ENCODE results near the gene EVA1C. TPM values are rescaled to one million over a fixed set of nuclear protein-coding genes. Genes with fewer than 3 reads are reported as not detected.
"Not testable (repeated sequence)": the region's sequence is repeated elsewhere in the genome, so short reads cannot be mapped to it uniquely, and the experiment has no call there.

Gene EVA1C
- total and polyA plus RNA-seq, 2 donors: 5.0 to 26.2 TPM

GRCh38 chr21:32461503-32461902 is 49.0 kb downstream of the EVA1C start:
- H3K9me3 ChIP-seq (ENCODE audit: control insufficient read depth in 2 of 2, insufficient read depth in 1 of 2, low read length in 1 of 2): peaks cover 0 to 12% of the 10 kb centered on the region in 2 donors

DNA sequence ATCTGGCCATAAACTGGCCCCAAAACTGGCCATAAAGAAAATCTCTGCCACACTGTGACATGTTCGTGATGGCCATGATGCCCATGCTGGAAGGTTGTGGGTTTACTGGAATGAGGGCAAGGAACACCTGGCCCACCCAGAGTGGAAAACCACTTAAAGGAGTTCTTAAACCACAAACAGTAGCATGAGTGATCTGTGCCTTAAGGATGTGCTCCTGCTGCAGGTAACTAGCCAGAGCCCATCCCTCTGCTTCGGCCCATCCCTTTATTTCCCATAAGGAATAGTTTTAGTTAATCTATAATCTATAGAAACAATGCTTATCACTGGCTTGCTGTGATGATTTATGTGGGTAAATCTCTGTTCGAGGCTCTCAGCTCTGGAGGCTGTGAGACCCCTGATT is 50.1 kb downstream of the EVA1C start:
- WGBS: 92% methylated on average over 3 of the region's 3 CpGs
- H3K36me3 ChIP-seq (ENCODE audit: control insufficient read depth in 2 of 2, insufficient read depth in 2 of 2, low read length in 1 of 2): not testable (repeated sequence)

More at GRCh38 chr21:32461503-32461902, 49.0 kb downstream of the EVA1C start:
- no peak overlapping the region for H3K27ac ChIP-seq (ENCODE audit: low read depth in 1 of 2, low read length in 1 of 2)
- no peak overlapping the region for H3K4me3 ChIP-seq (ENCODE audit: low read length in 2 of 2)
- no peaks in the 10 kb centered on the region for H3K4me1 ChIP-seq (ENCODE audit: control insufficient read depth in 2 of 2, insufficient read depth in 2 of 2, low read length in 2 of 2)
- no peaks in the 10 kb centered on the region for H3K27me3 ChIP-seq (ENCODE audit: control insufficient read depth in 2 of 2, insufficient read depth in 1 of 2, low read length in 1 of 2)
- WGBS: 95% methylated on average over 6 of the region's 6 CpGs
- DNase-seq (ENCODE audit: low read depth in 6 of 9, low spot score in 9 of 9): no peak
- H3K36me3 ChIP-seq (ENCODE audit: control insufficient read depth in 2 of 2, insufficient read depth in 2 of 2, low read length in 1 of 2): no peaks in the 10 kb centered on the region

DNA sequence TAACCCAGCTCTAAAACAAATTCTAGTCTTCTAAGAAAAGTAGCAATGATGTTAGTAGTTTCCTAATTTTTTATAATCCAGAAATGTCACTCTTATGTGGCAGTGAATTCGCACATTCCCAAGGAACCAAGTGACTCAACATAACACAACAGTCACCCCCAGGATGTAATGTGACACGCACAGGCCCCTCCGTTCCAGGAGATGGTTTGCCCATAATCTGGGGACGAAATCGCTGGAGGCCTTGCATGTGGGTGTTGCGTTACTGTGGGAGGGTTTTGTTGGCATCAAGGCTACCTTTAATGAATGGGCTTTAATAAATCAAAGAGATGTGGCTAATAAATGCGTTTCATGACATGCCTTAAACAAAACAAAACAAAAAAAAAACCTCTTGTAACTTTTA is 50.9 kb downstream of the EVA1C start:
- no peak for DNase-seq (ENCODE audit: low read depth in 6 of 9, low spot score in 9 of 9)
- 95% methylated on average over 7 of the region's 7 CpGs for WGBS
- no peaks in the 10 kb centered on the region for H3K36me3 ChIP-seq (ENCODE audit: control insufficient read depth in 2 of 2, insufficient read depth in 2 of 2, low read length in 1 of 2)
- H3K9me3 ChIP-seq (ENCODE audit: control insufficient read depth in 2 of 2, insufficient read depth in 1 of 2, low read length in 1 of 2): peaks cover 0 to 12% of the 10 kb centered on the region in 2 donors
- no peak overlapping the region for H3K4me3 ChIP-seq (ENCODE audit: low read length in 2 of 2)
- no peaks in the 10 kb centered on the region for H3K4me1 ChIP-seq (ENCODE audit: control insufficient read depth in 2 of 2, insufficient read depth in 2 of 2, low read length in 2 of 2)
- no peak overlapping the region for H3K27ac ChIP-seq (ENCODE audit: low read depth in 1 of 2, low read length in 1 of 2)
- H3K27me3 ChIP-seq (ENCODE audit: control insufficient read depth in 2 of 2, insufficient read depth in 1 of 2, low read length in 1 of 2): no peaks in the 10 kb centered on the region

More for the DNA sequence above, 50.1 kb downstream of the EVA1C start:
- H3K4me3 ChIP-seq (ENCODE audit: low read length in 2 of 2); DNase-seq (ENCODE audit: low read depth in 6 of 9, low spot score in 9 of 9); H3K27me3 ChIP-seq (ENCODE audit: control insufficient read depth in 2 of 2, insufficient read depth in 1 of 2, low read length in 1 of 2); H3K27ac ChIP-seq (ENCODE audit: low read depth in 1 of 2, low read length in 1 of 2); H3K4me1 ChIP-seq (ENCODE audit: control insufficient read depth in 2 of 2, insufficient read depth in 2 of 2, low read length in 2 of 2): not testable (repeated sequence)
- H3K9me3 ChIP-seq (ENCODE audit: control insufficient read depth in 2 of 2, insufficient read depth in 1 of 2, low read length in 1 of 2): peaks cover 0 to 12% of the 10 kb centered on the region in 2 donors

DNA sequence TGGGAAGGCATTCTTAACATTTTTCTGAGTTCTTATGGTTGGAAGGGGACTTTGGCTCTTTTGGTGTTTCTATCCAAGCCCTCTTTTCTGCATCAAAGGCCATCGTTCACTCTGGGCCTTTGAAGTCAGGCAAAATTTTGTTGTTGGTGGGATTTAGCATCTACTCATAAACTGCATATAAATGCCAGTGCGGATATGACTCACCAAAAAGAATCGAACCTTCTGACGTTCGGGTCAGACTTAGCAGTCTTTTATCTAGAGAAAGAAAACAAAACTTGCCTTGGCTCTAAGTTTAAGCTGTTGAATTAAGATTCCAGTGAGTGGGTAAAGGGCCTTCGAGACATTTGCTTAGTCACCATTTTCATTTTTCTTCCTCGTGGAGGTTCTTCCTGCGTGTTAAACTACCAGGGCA is 51.4 kb downstream of the EVA1C start:
- no peak for DNase-seq (ENCODE audit: low read depth in 6 of 9, low spot score in 9 of 9)
- Histone ChIP-seq H3K36me3 (ENCODE audit: control insufficient read depth in 2 of 2, insufficient read depth in 2 of 2, low read length in 1 of 2) (no peaks in the 10 kb centered on the region), H3K4me3 (ENCODE audit: low read length in 2 of 2) (no peak overlapping the region), H3K27ac (ENCODE audit: low read depth in 1 of 2, low read length in 1 of 2) (no peak overlapping the region), H3K27me3 (ENCODE audit: control insufficient read depth in 2 of 2, insufficient read depth in 1 of 2, low read length in 1 of 2) (no peaks in the 10 kb centered on the region), H3K4me1 (ENCODE audit: control insufficient read depth in 2 of 2, insufficient read depth in 2 of 2, low read length in 2 of 2) (no peaks in the 10 kb centered on the region), H3K9me3 (ENCODE audit: control insufficient read depth in 2 of 2, insufficient read depth in 1 of 2, low read length in 1 of 2) (peaks cover 0 to 12% of the 10 kb centered on the region in 2 donors)
- 94% methylated on average over 8 of the region's 8 CpGs for WGBS

- H3K27me3 ChIP-seq (ENCODE audit: control insufficient read depth in 2 of 2, insufficient read depth in 1 of 2, low read length in 1 of 2): no peaks in the 10 kb centered on the region
- H3K27ac ChIP-seq (ENCODE audit: low read depth in 1 of 2, low read length in 1 of 2): no peak overlapping the region
- no peaks in the 10 kb centered on the region for H3K4me1 ChIP-seq (ENCODE audit: control insufficient read depth in 2 of 2, insufficient read depth in 2 of 2, low read length in 2 of 2)
- DNase-seq (ENCODE audit: low read depth in 6 of 9, low spot score in 9 of 9): no peak
- WGBS: 97% methylated on average over 4 of the region's 4 CpGs
- H3K9me3 ChIP-seq (ENCODE audit: control insufficient read depth in 2 of 2, insufficient read depth in 1 of 2, low read length in 1 of 2): peaks cover 0 to 8% of the 10 kb centered on the region in 2 donors
- no peaks in the 10 kb centered on the region for H3K36me3 ChIP-seq (ENCODE audit: control insufficient read depth in 2 of 2, insufficient read depth in 2 of 2, low read length in 1 of 2)
- no peak overlapping the region for H3K4me3 ChIP-seq (ENCODE audit: low read length in 2 of 2)
These were observed 54.8 kb downstream of the EVA1C start for GRCh38 chr21:32467291-32467690.

- no peak for DNase-seq (ENCODE audit: low read depth in 6 of 9, low spot score in 9 of 9)
- Histone ChIP-seq H3K4me3 (ENCODE audit: low read length in 2 of 2) (no peak overlapping the region), H3K27ac (ENCODE audit: low read depth in 1 of 2, low read length in 1 of 2) (no peak overlapping the region), H3K36me3 (ENCODE audit: control insufficient read depth in 2 of 2, insufficient read depth in 2 of 2, low read length in 1 of 2) (no peaks in the 10 kb centered on the region), H3K9me3 (ENCODE audit: control insufficient read depth in 2 of 2, insufficient read depth in 1 of 2, low read length in 1 of 2) (no peaks in the 10 kb centered on the region), H3K4me1 (ENCODE audit: control insufficient read depth in 2 of 2, insufficient read depth in 2 of 2, low read length in 2 of 2) (no peaks in the 10 kb centered on the region), H3K27me3 (ENCODE audit: control insufficient read depth in 2 of 2, insufficient read depth in 1 of 2, low read length in 1 of 2) (no peaks in the 10 kb centered on the region)
- 95% methylated on average over 6 of the region's 6 CpGs for WGBS
These were observed 56.2 kb downstream of the EVA1C start for GRCh38 chr21:32468681-32469111.

GRCh38 chr21:32469628-32470027 is 57.1 kb downstream of the EVA1C start:
- H3K4me1 ChIP-seq (ENCODE audit: control insufficient read depth in 2 of 2, insufficient read depth in 2 of 2, low read length in 2 of 2): no peaks in the 10 kb centered on the region
- 95% methylated on average over 5 of the region's 5 CpGs for WGBS
- H3K27me3 ChIP-seq (ENCODE audit: control insufficient read depth in 2 of 2, insufficient read depth in 1 of 2, low read length in 1 of 2): no peaks in the 10 kb centered on the region
- no peak for DNase-seq (ENCODE audit: low read depth in 6 of 9, low spot score in 9 of 9)
- H3K9me3 ChIP-seq (ENCODE audit: control insufficient read depth in 2 of 2, insufficient read depth in 1 of 2, low read length in 1 of 2): no peaks in the 10 kb centered on the region
- H3K4me3 ChIP-seq (ENCODE audit: low read length in 2 of 2): no peak overlapping the region
- H3K36me3 ChIP-seq (ENCODE audit: control insufficient read depth in 2 of 2, insufficient read depth in 2 of 2, low read length in 1 of 2): no peaks in the 10 kb centered on the region
- no peak overlapping the region for H3K27ac ChIP-seq (ENCODE audit: low read depth in 1 of 2, low read length in 1 of 2)

DNA sequence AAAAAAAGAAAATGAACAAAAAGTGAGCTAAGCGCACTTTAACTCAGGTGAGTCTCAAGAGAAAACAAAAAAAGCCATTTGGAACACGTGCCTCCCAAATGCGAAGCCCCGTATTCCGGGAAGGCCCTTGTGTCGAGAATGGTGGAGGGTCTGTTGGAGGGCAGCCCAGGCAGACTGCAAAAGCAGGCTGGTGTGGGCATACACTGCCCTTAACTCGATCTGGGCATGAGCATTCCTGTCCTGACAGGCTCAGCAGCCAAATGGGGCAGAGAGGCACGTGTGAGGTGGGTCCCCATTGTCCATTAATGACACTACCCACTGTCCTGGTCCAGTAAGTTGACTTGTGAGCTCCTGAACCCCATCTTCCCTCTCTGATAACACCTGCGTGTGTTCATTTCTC is 57.7 kb downstream of the EVA1C start:
- 94% methylated on average over 9 of the region's 9 CpGs for WGBS

DNA sequence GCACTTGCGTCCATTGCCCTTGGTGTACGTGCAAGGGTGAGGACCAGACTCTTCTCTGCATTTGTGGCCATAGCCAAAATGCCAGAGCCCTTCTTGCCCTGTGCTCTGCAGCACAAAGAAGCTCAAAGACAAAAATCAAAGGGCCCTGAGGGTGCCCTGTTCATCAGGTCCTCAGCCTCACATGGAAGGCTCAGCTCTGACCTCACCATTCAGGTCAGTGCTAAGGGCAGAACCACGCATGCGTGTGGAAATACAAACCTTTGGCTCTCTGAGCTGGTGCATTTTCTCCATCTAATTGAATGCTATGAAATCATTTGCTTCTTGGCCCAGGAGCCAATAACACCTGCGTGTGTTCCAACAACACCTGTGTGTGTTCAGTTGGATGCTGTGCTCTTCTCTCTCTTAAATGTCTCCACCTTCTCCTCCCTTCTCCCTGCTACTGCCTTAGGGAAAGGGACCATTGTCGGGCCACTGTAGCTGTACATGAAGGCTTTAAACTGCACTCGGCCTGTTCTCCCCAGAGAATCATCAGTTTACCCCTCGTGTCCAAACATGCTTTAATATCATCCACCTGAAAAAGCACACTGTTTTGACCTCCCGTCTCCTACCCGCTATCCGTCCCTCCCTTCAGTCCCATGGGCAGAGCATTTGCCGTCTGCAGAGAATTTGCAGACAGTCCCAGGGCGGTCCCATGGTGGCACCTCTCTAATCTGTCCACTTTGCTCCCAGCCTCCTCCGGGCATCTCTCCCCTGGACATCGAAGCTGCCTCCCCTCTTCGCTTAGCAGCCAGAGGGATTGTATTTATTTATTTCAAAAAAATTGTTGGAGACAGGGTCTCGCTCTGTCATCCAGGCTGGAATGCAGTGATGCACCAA is 60.6 kb downstream of the EVA1C start:
- no peak overlapping the region for H3K27ac ChIP-seq (ENCODE audit: low read depth in 1 of 2, low read length in 1 of 2)
- H3K9me3 ChIP-seq (ENCODE audit: control insufficient read depth in 2 of 2, insufficient read depth in 1 of 2, low read length in 1 of 2): no peaks in the 10 kb centered on the region
- WGBS: 96% methylated on average over 17 of the region's 17 CpGs
- H3K4me3 ChIP-seq (ENCODE audit: low read length in 2 of 2): no peak overlapping the region
- DNase-seq (ENCODE audit: low read depth in 6 of 9, low spot score in 9 of 9): no peak
- H3K27me3 ChIP-seq (ENCODE audit: control insufficient read depth in 2 of 2, insufficient read depth in 1 of 2, low read length in 1 of 2): no peaks in the 10 kb centered on the region
- H3K36me3 ChIP-seq (ENCODE audit: control insufficient read depth in 2 of 2, insufficient read depth in 2 of 2, low read length in 1 of 2): no peaks in the 10 kb centered on the region
- H3K4me1 ChIP-seq (ENCODE audit: control insufficient read depth in 2 of 2, insufficient read depth in 2 of 2, low read length in 2 of 2): no peaks in the 10 kb centered on the region

More for the DNA sequence above, 57.7 kb downstream of the EVA1C start:
- H3K4me1 ChIP-seq (ENCODE audit: control insufficient read depth in 2 of 2, insufficient read depth in 2 of 2, low read length in 2 of 2): no peaks in the 10 kb centered on the region
- H3K4me3 ChIP-seq (ENCODE audit: low read length in 2 of 2): no peak overlapping the region
- H3K36me3 ChIP-seq (ENCODE audit: control insufficient read depth in 2 of 2, insufficient read depth in 2 of 2, low read length in 1 of 2): no peaks in the 10 kb centered on the region
- H3K9me3 ChIP-seq (ENCODE audit: control insufficient read depth in 2 of 2, insufficient read depth in 1 of 2, low read length in 1 of 2): no peaks in the 10 kb centered on the region
- no peak for DNase-seq (ENCODE audit: low read depth in 6 of 9, low spot score in 9 of 9)
- no peak overlapping the region for H3K27ac ChIP-seq (ENCODE audit: low read depth in 1 of 2, low read length in 1 of 2)
- no peaks in the 10 kb centered on the region for H3K27me3 ChIP-seq (ENCODE audit: control insufficient read depth in 2 of 2, insufficient read depth in 1 of 2, low read length in 1 of 2)
